Liver (tissue), 9 donors: ENCODE data around the gene FBXO7. TPM values are rescaled to one million over a fixed set of nuclear protein-coding genes. Genes with fewer than 3 reads are reported as not detected.

Experiments used
- DNase-seq: peaks from one replicate; pipeline ENCODE4 v3.0.0-alpha.2; 2017; ENCODE audit warnings: low spot score
- H3K27ac ChIP-seq, 2 donors: one replicate each; pipeline ENCODE4 v1.7.0; 2013; ENCODE audit warnings: inconsistent platforms in 2 of 2, low read length in 2 of 2, control low read depth in 1 of 2, low read depth in 1 of 2, mild to moderate bottlenecking in 1 of 2
- H3K27me3 ChIP-seq, 4 donors: one replicate each; pipeline versions ENCODE4 v1.6.1 to v1.7.0; 2013; ENCODE audit warnings: low read length in 3 of 4, inconsistent platforms in 1 of 4, mild to moderate bottlenecking in 1 of 4, moderate library complexity in 1 of 4; ENCODE audit not compliant: control insufficient read depth in 4 of 4, insufficient read depth in 4 of 4
- H3K36me3 ChIP-seq, 4 donors: one replicate each; pipeline versions ENCODE4 v1.6.1 to v1.7.0; 2013; ENCODE audit warnings: low read length in 3 of 4, mild to moderate bottlenecking in 3 of 4, low read depth in 1 of 4, moderate library complexity in 1 of 4; ENCODE audit not compliant: control insufficient read depth in 4 of 4, insufficient read depth in 3 of 4
- H3K4me1 ChIP-seq, 4 donors: one replicate each; pipeline versions ENCODE4 v1.6.1 to v1.7.0; 2013; ENCODE audit warnings: low read length in 3 of 4, mild to moderate bottlenecking in 3 of 4, moderate library complexity in 1 of 4; ENCODE audit not compliant: control insufficient read depth in 4 of 4, insufficient read depth in 4 of 4
- H3K4me3 ChIP-seq, 3 donors: one replicate each; pipeline versions ENCODE4 v1.6.1 to v1.7.0; 2013; ENCODE audit warnings: low read length in 3 of 3, control low read depth in 1 of 3, low read depth in 1 of 3, mild to moderate bottlenecking in 1 of 3
- H3K9ac ChIP-seq, 2 donors: one replicate each; pipeline ENCODE4 v1.7.0; 2013; ENCODE audit warnings: low read length in 2 of 2, mild to moderate bottlenecking in 2 of 2, moderate library complexity in 2 of 2, control low read depth in 1 of 2, low read depth in 1 of 2
- H3K9me3 ChIP-seq, 4 donors: one replicate each; pipeline versions ENCODE4 v1.6.1 to v1.7.0; 2013; ENCODE audit warnings: low read length in 3 of 4; ENCODE audit not compliant: control insufficient read depth in 4 of 4
- EGR1 ChIP-seq, 2 donors: IDR thresholded peaks; 2 replicates each; pipeline ENCODE4 v1.6.1; 2016 to 2018; ENCODE audit warnings: antibody characterized with exemption in 2 of 2, low read depth in 2 of 2
- FOXA1 ChIP-seq: IDR thresholded peaks from 2 replicates; pipeline ENCODE4 v1.6.1; 2016; ENCODE audit warnings: antibody characterized with exemption
- FOXA2 ChIP-seq: IDR thresholded peaks from 2 replicates; pipeline ENCODE4 v1.6.1; 2016; ENCODE audit warnings: antibody characterized with exemption
- GABPA ChIP-seq, 2 donors: IDR thresholded peaks in 1 of 2; conservative IDR thresholded peaks in 1 of 2; 2 replicates each; pipeline ENCODE4 v1.6.1; 2016; ENCODE audit warnings: antibody characterized with exemption in 2 of 2, mild to moderate bottlenecking in 1 of 2, moderate library complexity in 1 of 2
- HNF4A ChIP-seq, 2 donors: conservative IDR thresholded peaks; 2 replicates each; pipeline ENCODE4 v1.6.1; 2016; ENCODE audit warnings: antibody characterized with exemption in 2 of 2, mild to moderate bottlenecking in 2 of 2
- HNF4G ChIP-seq: IDR thresholded peaks from 2 replicates; pipeline ENCODE4 v1.6.1; 2016; ENCODE audit warnings: antibody characterized with exemption
- JUND ChIP-seq, 2 donors: IDR thresholded peaks; 2 replicates each; pipeline ENCODE4 v1.6.1; 2016; ENCODE audit warnings: antibody characterized with exemption in 2 of 2
- RAD21 ChIP-seq, 2 donors: IDR thresholded peaks; 2 replicates each; pipeline ENCODE4 v1.6.1; 2016; ENCODE audit warnings: antibody characterized with exemption in 2 of 2, mild to moderate bottlenecking in 2 of 2
- RXRA ChIP-seq, 2 donors: IDR thresholded peaks; 2 replicates each; pipeline ENCODE4 v1.6.1; 2017 to 2018; ENCODE audit warnings: antibody characterized with exemption in 2 of 2, mild to moderate bottlenecking in 1 of 2
- SP1 ChIP-seq: IDR thresholded peaks from 2 replicates; pipeline ENCODE4 v1.6.1; 2018; ENCODE audit warnings: antibody characterized with exemption, mild to moderate bottlenecking
- TAF1 ChIP-seq: conservative IDR thresholded peaks from 2 replicates; pipeline ENCODE4 v1.6.1; 2016; ENCODE audit warnings: antibody characterized with exemption, mild to moderate bottlenecking
- YY1 ChIP-seq: IDR thresholded peaks from 2 replicates; pipeline ENCODE4 v1.6.1; 2016; ENCODE audit warnings: antibody characterized with exemption, mild to moderate bottlenecking
- WGBS: extraction: QIAGEN DNeasy Blood & Tissue Kit; methylation state at CpG from one replicate; pipeline ENCODE4 v1.1.7; 2013; 5-methylcytosine and 5-hydroxymethylcytosine counted together
- polyA plus RNA-seq, 2 donors: library from polyadenylated mRNA; stranded (reverse) in 1 of 2; unstranded in 1 of 2; fragments of 200-250 nt in 1 of 2; fragments of >200 nt in 1 of 2; fragmentation: Nextera tagmentation in 1 of 2; extraction: Ambion mirVana in 1 of 2; gene quantifications; one replicate each; pipeline versions ENCODE4 v1.2.1 to v1.2.3, GENCODE V29; 2013 to 2015
- total RNA-seq, 2 donors: library from RNA; depleted of rRNA; stranded (reverse); fragments of >200 nt; gene quantifications; one replicate each; pipeline ENCODE4 v1.2.3, GENCODE V29; 2014
- TF ChIP-seq, protein P1 (sequence below): IDR thresholded peaks from 2 replicates; pipeline ENCODE4 v1.6.1; 2016; ENCODE audit warnings: antibody characterized with exemption
- TF ChIP-seq, protein P2 (sequence below): IDR thresholded peaks from 2 replicates; pipeline ENCODE4 v1.6.1; 2016; ENCODE audit warnings: antibody characterized with exemption
- TF ChIP-seq, protein P3 (sequence below): fragments of 150-350 bp; IDR thresholded peaks from 2 replicates; pipeline ENCODE4 v1.5.1; 2017; ENCODE audit warnings: improper control_type of control experiment, low read depth, low read length; ENCODE audit not compliant: missing input control
- donor health status: healthy.
- donor health status: healthy.
- donor health status: healthy.
- donor health status: healthy.
- donor health status: healthy.

The FBXO7 gene
- total and polyA plus RNA-seq, 4 donors: 37.9 to 179 (median 50.8) TPM

GRCh38 chr22:32532820-32533128 lies 58.2 kb downstream of the FBXO7 start:
- Histone ChIP-seq H3K4me3 (no peak overlapping the region), H3K27me3 (no peaks in the 10 kb centered on the region), H3K36me3 (no peaks in the 10 kb centered on the region), H3K9ac (no peak overlapping the region), H3K27ac (no peak overlapping the region), H3K4me1 (peaks cover 2 to 20% (median 9%) of the 10 kb centered on the region in 4 donors), H3K9me3 (no peaks in the 10 kb centered on the region)
- DNase-seq: peak; percentile 56
- TF ChIP-seq RAD21 (IDR thresholded peaks at IDR 0.05) (peak in 1 of 2 donors; percentile 20), TAF1 (no peak)
- WGBS: 88% methylated on average over 10 of the region's 10 CpGs

- no peak for DNase-seq
- H3K27me3 ChIP-seq: no peaks in the 10 kb centered on the region
- no peaks in the 10 kb centered on the region for H3K36me3 ChIP-seq
- 84% methylated on average over 15 of the region's 15 CpGs for WGBS
- H3K4me1 ChIP-seq: peaks cover 2 to 20% (median 9%) of the 10 kb centered on the region in 4 donors
- H3K9ac ChIP-seq: no peak overlapping the region
- peak in 1 of 2 donors; percentile 13 for TF ChIP-seq HNF4A (conservative IDR thresholded peaks at IDR 0.05)
- TF ChIP-seq, protein P1, sequence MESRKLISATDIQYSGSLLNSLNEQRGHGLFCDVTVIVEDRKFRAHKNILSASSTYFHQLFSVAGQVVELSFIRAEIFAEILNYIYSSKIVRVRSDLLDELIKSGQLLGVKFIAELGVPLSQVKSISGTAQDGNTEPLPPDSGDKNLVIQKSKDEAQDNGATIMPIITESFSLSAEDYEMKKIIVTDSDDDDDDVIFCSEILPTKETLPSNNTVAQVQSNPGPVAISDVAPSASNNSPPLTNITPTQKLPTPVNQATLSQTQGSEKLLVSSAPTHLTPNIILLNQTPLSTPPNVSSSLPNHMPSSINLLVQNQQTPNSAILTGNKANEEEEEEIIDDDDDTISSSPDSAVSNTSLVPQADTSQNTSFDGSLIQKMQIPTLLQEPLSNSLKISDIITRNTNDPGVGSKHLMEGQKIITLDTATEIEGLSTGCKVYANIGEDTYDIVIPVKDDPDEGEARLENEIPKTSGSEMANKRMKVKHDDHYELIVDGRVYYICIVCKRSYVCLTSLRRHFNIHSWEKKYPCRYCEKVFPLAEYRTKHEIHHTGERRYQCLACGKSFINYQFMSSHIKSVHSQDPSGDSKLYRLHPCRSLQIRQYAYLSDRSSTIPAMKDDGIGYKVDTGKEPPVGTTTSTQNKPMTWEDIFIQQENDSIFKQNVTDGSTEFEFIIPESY: no peak
- TF ChIP-seq, protein P2, sequence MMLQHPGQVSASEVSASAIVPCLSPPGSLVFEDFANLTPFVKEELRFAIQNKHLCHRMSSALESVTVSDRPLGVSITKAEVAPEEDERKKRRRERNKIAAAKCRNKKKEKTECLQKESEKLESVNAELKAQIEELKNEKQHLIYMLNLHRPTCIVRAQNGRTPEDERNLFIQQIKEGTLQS: peak; percentile 36
- peak overlapping the region in 1 of 2 donors; percentile 40 for H3K27ac ChIP-seq
- no peaks in the 10 kb centered on the region for H3K9me3 ChIP-seq
- H3K4me3 ChIP-seq: no peak overlapping the region
Measured at GRCh38 chr22:32533265-32534111, 58.9 kb downstream of the FBXO7 start.

GRCh38 chr22:32534252-32535235 lies 59.9 kb downstream of the FBXO7 start:
- no peaks in the 10 kb centered on the region for H3K27me3 ChIP-seq
- no peak overlapping the region for H3K9ac ChIP-seq
- H3K27ac ChIP-seq: peak overlapping the region in 1 of 2 donors; percentile 40
- DNase-seq: no peak
- H3K36me3 ChIP-seq: no peaks in the 10 kb centered on the region
- no peak overlapping the region for H3K4me3 ChIP-seq
- H3K9me3 ChIP-seq: no peaks in the 10 kb centered on the region
- peaks cover 2 to 17% (median 8%) of the 10 kb centered on the region in 4 donors for H3K4me1 ChIP-seq
- WGBS: 64% methylated on average over 15 of the region's 15 CpGs
- TF ChIP-seq FOXA2 (no peak), RXRA (IDR thresholded peaks at IDR 0.05) (peak; percentile 84 to 85), FOXA1 (no peak), SP1 (peak; percentile 88), RAD21 (IDR thresholded peaks at IDR 0.05) (peak; percentile 49 to 72), TAF1 (no peak), YY1 (peak; percentile 32), EGR1 (IDR thresholded peaks at IDR 0.05; ENCODE audit: low read depth in 2 of 2) (no peak), HNF4A (conservative IDR thresholded peaks at IDR 0.05) (peak; percentile 86 to 89), HNF4G (peak; percentile 70), GABPA (IDR thresholded peaks at IDR 0.05 in 1 of 2, conservative IDR thresholded peaks at IDR 0.05 in 1 of 2) (no peak), JUND (IDR thresholded peaks at IDR 0.05) (no peak)
- TF ChIP-seq, protein P1: no peak
- TF ChIP-seq, protein P2: no peak
- TF ChIP-seq, protein P3, sequence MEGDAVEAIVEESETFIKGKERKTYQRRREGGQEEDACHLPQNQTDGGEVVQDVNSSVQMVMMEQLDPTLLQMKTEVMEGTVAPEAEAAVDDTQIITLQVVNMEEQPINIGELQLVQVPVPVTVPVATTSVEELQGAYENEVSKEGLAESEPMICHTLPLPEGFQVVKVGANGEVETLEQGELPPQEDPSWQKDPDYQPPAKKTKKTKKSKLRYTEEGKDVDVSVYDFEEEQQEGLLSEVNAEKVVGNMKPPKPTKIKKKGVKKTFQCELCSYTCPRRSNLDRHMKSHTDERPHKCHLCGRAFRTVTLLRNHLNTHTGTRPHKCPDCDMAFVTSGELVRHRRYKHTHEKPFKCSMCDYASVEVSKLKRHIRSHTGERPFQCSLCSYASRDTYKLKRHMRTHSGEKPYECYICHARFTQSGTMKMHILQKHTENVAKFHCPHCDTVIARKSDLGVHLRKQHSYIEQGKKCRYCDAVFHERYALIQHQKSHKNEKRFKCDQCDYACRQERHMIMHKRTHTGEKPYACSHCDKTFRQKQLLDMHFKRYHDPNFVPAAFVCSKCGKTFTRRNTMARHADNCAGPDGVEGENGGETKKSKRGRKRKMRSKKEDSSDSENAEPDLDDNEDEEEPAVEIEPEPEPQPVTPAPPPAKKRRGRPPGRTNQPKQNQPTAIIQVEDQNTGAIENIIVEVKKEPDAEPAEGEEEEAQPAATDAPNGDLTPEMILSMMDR: peak; percentile 3
